ENCODE results near the gene ROR2. TPM values are rescaled to one million over a fixed set of nuclear protein-coding genes. Genes with fewer than 3 reads are reported as not detected.
A peak's percentile ranks its signal among the peaks of the same experiment; 100 is the strongest.
"Not testable (repeated sequence)": the region's sequence is repeated elsewhere in the genome, so short reads cannot be mapped to it uniquely, and the experiment has no call there.

Gene ROR2
- total RNA-seq, 4 donors from 2014 or later: 35.6 to 67.6 (median 50.6) TPM

DNA sequence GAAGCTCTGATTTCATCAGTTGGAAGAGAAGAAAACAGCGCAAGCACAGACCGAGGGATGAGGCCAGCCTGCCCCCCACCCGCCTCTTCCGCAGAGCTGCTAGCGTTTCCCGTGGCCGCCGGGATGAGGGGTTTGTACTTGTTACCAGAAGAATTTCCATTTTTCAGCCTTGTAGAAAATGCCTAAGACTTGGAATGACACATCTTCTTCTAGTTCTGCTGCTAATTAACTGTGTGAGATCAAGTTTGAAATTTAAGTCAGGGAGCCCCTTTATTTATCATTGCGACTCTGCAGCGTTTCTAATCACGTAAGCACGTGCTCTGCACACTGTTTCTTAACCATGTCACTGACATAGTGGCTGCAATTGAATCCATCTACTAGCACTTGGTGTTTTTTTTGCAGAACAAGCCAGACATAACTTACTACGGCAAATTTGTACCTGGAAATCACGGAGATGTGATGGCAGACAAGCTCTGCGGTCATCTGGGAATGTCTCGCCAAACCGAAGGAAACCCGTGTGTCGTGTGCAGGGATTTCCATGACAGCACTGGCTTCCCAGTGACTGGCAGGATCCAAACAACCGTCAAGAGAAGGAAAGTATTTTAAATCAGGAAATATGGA lies 41.8 kb upstream of the ROR2 start:
- Histone ChIP-seq H3K4me1 (no peaks in the 10 kb centered on the region), H3K27ac (no peak overlapping the region), H3K9me3 (no peaks in the 10 kb centered on the region), H3K4me3 (no peak overlapping the region), H3K36me3 (no peaks in the 10 kb centered on the region), H3K27me3 (no peaks in the 10 kb centered on the region)
- intact Hi-C loops (cut with DNase I; ENCODE audit: low total_unique reads): no loop called here
- TF ChIP-seq, protein P1, sequence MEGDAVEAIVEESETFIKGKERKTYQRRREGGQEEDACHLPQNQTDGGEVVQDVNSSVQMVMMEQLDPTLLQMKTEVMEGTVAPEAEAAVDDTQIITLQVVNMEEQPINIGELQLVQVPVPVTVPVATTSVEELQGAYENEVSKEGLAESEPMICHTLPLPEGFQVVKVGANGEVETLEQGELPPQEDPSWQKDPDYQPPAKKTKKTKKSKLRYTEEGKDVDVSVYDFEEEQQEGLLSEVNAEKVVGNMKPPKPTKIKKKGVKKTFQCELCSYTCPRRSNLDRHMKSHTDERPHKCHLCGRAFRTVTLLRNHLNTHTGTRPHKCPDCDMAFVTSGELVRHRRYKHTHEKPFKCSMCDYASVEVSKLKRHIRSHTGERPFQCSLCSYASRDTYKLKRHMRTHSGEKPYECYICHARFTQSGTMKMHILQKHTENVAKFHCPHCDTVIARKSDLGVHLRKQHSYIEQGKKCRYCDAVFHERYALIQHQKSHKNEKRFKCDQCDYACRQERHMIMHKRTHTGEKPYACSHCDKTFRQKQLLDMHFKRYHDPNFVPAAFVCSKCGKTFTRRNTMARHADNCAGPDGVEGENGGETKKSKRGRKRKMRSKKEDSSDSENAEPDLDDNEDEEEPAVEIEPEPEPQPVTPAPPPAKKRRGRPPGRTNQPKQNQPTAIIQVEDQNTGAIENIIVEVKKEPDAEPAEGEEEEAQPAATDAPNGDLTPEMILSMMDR (IDR thresholded peaks at IDR 0.05): no peak
- TF ChIP-seq POLR2A (IDR thresholded peaks at IDR 0.05): no peak
- DNase-seq: no peak

- no peaks in the 10 kb centered on the region for H3K9me3 ChIP-seq
- no peak for DNase-seq
- H3K27ac ChIP-seq: no peak overlapping the region
- no peaks in the 10 kb centered on the region for H3K36me3 ChIP-seq
- H3K27me3 ChIP-seq: no peaks in the 10 kb centered on the region
- intact Hi-C loops (cut with DNase I; ENCODE audit: low total_unique reads): no loop called here
- H3K4me3 ChIP-seq: no peak overlapping the region
- TF ChIP-seq, protein P1 (IDR thresholded peaks at IDR 0.05): no peak
- no peak for TF ChIP-seq POLR2A (IDR thresholded peaks at IDR 0.05)
- H3K4me1 ChIP-seq: no peaks in the 10 kb centered on the region
These were observed 36.2 kb upstream of the ROR2 start for GRCh38 chr9:91986248-91986647.

DNA sequence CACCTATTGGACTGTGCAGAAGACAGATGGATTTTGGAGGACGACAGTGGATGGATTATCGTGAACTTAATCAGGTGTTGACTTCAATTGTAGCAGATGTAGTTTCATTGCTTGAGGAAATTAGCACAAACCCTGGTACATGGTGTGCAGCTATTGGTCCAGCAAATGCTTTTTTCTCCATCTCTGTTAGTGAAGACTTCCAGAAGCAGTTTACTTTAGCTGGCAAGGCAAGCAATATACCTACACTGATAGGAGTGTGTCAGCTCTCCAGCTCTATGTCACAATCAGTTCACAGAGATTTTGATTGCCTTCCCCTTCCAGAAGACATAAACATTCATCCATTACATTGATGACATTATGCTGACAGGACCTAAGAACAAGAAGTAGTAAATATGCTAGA lies 35.7 kb upstream of the ROR2 start:
- no peak for DNase-seq
- H3K4me1 ChIP-seq: no peaks in the 10 kb centered on the region
- H3K9me3 ChIP-seq: no peaks in the 10 kb centered on the region
- intact Hi-C loops (cut with DNase I; ENCODE audit: low total_unique reads): no loop called here
- H3K36me3 ChIP-seq: no peaks in the 10 kb centered on the region
- H3K27ac ChIP-seq: no peak overlapping the region
- TF ChIP-seq POLR2A (IDR thresholded peaks at IDR 0.05): no peak
- TF ChIP-seq, protein P1 (IDR thresholded peaks at IDR 0.05): no peak
- no peaks in the 10 kb centered on the region for H3K27me3 ChIP-seq
- H3K4me3 ChIP-seq: no peak overlapping the region

DNA sequence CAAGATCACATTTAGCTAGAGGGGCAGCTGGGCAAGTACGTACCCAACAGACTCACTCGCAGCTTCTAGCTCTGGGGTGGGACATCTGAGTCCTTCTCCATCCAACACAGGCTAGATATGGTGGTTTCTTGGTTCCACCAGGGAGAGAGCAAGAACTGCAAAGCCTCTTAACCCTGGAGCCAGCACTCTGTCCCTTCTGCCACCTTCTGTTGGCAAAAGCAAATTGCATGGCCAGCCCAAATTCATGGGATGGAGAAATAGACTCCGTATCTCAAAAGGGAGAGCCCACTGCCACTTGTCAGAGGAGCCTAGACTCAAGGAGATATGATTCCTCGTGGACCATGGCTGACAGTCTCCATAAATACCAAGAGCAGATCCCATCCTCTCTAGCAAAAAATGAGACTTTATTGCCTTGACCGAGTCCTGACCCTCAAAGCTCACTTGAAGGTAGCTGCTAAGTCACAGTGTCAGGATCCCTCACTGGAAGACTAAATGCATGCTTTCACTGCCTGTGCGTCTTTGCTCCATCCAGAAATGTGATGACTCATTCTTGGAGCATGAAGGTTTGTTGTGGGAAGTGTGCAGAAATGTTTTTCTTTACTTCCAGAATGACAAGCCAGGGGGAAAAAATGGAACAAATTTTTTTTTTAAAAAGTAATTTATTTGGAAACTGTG lies 28.8 kb upstream of the ROR2 start:
- H3K27ac ChIP-seq: no peak overlapping the region
- TF ChIP-seq, protein P1 (IDR thresholded peaks at IDR 0.05): peak in 3 of 4 experiments; percentile 7 to 12 (median 8)
- TF ChIP-seq POLR2A (IDR thresholded peaks at IDR 0.05): no peak

DNA sequence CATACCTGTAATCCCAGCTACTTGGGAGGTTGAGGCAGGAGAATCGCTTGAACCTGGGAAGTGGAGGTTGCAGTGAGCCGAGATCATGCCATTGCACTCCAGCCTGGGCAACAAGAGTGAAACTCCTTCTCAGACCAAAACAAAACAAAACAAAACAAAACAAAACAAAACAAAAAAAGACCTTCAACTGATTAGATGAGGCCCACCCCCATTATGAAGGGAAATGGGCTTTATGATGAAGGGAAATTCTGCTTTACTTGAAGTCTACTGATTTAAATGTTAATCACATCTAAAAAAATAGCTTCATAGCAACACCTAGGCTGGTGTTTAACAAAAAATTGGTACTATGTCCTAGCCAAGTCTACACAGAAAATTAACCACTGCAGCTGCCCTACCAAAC lies 25.2 kb upstream of the ROR2 start:
- H3K27me3 ChIP-seq; H3K36me3 ChIP-seq; H3K4me3 ChIP-seq; DNase-seq; intact Hi-C loops (cut with DNase I; ENCODE audit: low total_unique reads); H3K27ac ChIP-seq; H3K4me1 ChIP-seq; H3K9me3 ChIP-seq: not testable (repeated sequence)

More for the DNA sequence above, 28.8 kb upstream of the ROR2 start:
- Histone ChIP-seq H3K27me3 (no peaks in the 10 kb centered on the region), H3K4me3 (no peak overlapping the region), H3K9me3 (no peaks in the 10 kb centered on the region), H3K36me3 (no peaks in the 10 kb centered on the region), H3K4me1 (no peaks in the 10 kb centered on the region)
- intact Hi-C loops (cut with DNase I; ENCODE audit: low total_unique reads): no loop called here
- no peak for DNase-seq

All from uterus (tissue), 4 donors.